Measurements from ENCODE around the gene TCN2.

DNA sequence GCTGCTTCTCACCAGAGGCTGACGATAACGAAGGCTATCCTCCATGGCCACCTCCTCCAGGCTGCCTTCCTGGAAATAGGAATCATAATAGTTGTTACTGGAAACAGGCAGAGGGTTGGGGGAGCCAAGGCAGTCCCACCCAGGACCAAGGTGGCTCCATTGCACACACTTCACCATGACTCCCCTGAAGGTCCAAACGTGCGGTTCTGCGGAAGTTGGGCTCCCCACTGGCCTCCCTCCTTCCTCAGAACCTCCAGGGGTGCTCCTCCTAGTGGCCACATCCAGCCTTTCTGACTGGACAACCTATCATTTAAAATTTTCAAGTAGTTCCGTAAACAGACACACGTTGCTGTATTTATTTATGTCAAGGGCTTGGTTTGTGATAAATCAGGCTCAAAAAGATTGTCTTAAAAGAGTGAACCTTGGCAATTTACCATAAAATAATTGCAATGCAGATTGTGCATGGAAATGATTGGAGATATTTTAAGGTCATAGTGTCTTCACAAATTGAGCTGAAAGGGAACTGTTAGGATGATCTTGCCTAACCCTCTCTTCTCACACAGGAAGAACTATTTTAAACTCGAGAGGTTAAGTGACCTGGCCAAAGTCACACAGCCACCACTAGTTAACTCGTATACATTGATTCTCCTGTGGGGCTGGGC is 1.4 kb upstream of the TCN2 start:
- TF ChIP-seq POLR2A (IDR thresholded peaks at IDR 0.05): no peak
- TF ChIP-seq, protein P1, sequence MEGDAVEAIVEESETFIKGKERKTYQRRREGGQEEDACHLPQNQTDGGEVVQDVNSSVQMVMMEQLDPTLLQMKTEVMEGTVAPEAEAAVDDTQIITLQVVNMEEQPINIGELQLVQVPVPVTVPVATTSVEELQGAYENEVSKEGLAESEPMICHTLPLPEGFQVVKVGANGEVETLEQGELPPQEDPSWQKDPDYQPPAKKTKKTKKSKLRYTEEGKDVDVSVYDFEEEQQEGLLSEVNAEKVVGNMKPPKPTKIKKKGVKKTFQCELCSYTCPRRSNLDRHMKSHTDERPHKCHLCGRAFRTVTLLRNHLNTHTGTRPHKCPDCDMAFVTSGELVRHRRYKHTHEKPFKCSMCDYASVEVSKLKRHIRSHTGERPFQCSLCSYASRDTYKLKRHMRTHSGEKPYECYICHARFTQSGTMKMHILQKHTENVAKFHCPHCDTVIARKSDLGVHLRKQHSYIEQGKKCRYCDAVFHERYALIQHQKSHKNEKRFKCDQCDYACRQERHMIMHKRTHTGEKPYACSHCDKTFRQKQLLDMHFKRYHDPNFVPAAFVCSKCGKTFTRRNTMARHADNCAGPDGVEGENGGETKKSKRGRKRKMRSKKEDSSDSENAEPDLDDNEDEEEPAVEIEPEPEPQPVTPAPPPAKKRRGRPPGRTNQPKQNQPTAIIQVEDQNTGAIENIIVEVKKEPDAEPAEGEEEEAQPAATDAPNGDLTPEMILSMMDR (IDR thresholded peaks at IDR 0.05): peak; percentile 22 to 80 (median 68)

All from Peyer's patch (tissue), 4 donors.